Hepatocyte (in vitro differentiated cells): ENCODE measurements around the gene CPNE4. TPM values are rescaled to one million over a fixed set of nuclear protein-coding genes. Genes with fewer than 3 reads are reported as not detected.

Source experiments
- DNase-seq: peaks from one replicate; pipeline ENCODE4 v3.0.0-alpha.2; 2016; ENCODE audit warnings: low spot score
- H2AFZ ChIP-seq: fragments of 200-600 bp; sonication (generic); 2 replicates; pipeline ENCODE4 v1.6.0; 2016; ENCODE audit warnings: antibody characterized with exemption, mild to moderate bottlenecking
- H3K27ac ChIP-seq: fragments of 200-600 bp; sonication (generic); 2 replicates; pipeline ENCODE4 v1.5.1; 2016; ENCODE audit warnings: mild to moderate bottlenecking
- H3K27me3 ChIP-seq: fragments of 200-600 bp; sonication (generic); 2 replicates; pipeline ENCODE4 v1.6.1; 2016
- H3K36me3 ChIP-seq: fragments of 200-600 bp; sonication (generic); replicated peaks from 2 replicates; pipeline ENCODE4 v1.5.1; 2016; ENCODE audit warnings: low read depth; ENCODE audit not compliant: insufficient read depth
- H3K4me1 ChIP-seq: fragments of 200-600 bp; sonication (generic); 2 replicates; pipeline ENCODE4 v1.5.1; 2016; ENCODE audit warnings: mild to moderate bottlenecking, moderate library complexity; ENCODE audit not compliant: insufficient read depth
- H3K4me2 ChIP-seq: fragments of 200-600 bp; sonication (generic); 2 replicates; pipeline ENCODE4 v1.6.0; 2016
- H3K4me3 ChIP-seq: fragments of 200-600 bp; sonication (generic); 2 replicates; pipeline ENCODE4 v1.5.1; 2016; ENCODE audit warnings: mild to moderate bottlenecking
- H3K79me2 ChIP-seq: fragments of 200-600 bp; sonication (generic); 2 replicates; pipeline ENCODE4 v1.6.0; 2017; ENCODE audit warnings: mild to moderate bottlenecking
- H3K9me2 ChIP-seq: fragments of 200-600 bp; sonication (generic); replicated peaks from 2 replicates; pipeline ENCODE4 v1.6.0; 2017; ENCODE audit warnings: mild to moderate bottlenecking; ENCODE audit not compliant: insufficient read depth
- H3K9me3 ChIP-seq: fragments of 200-600 bp; sonication (generic); 2 replicates; pipeline ENCODE4 v1.5.1; 2016; ENCODE audit warnings: low read depth, mild to moderate bottlenecking
- H4K20me1 ChIP-seq: fragments of 200-600 bp; sonication (generic); 2 replicates; pipeline ENCODE4 v1.6.0; 2016; ENCODE audit warnings: mild to moderate bottlenecking; ENCODE audit not compliant: insufficient read depth, poor library complexity, severe bottlenecking
- EZH2 ChIP-seq: fragments of 200-600 bp; sonication (generic); IDR thresholded peaks from 2 replicates; pipeline ENCODE4 v1.6.1; 2016; ENCODE audit warnings: antibody characterized with exemption, mild to moderate bottlenecking, borderline replicate concordance
- EZH2phosphoT487 ChIP-seq: fragments of 200-600 bp; sonication (generic); IDR thresholded peaks from one replicate; pipeline ENCODE4 v1.6.1; 2018; ENCODE audit warnings: antibody characterized with exemption, mild to moderate bottlenecking, low read depth, moderate library complexity; ENCODE audit not compliant: unreplicated experiment, severe bottlenecking
- WGBS: methylation state at CpG from one replicate; pipeline ENCODE4 v1.1.6; 2016; ENCODE audit warnings: low lambda C conversion rate; ENCODE audit errors: missing lambda C conversion rate; 5-methylcytosine and 5-hydroxymethylcytosine counted together
- polyA plus RNA-seq: library from polyadenylated mRNA; unstranded; fragments of >200 nt; fragmentation: Nextera tagmentation; extraction: Ambion mirVana; gene quantifications from 2 replicates; pipeline ENCODE4 v1.2.1, GENCODE V29; 2016
- total RNA-seq: library from RNA; depleted of rRNA; stranded (reverse); fragments of >200 nt; gene quantifications from 2 replicates; pipeline ENCODE4 v1.2.3, GENCODE V29; 2014
- TF ChIP-seq, protein P1 (sequence below): fragments of 200-600 bp; sonication (generic); IDR thresholded peaks from 2 replicates; pipeline ENCODE4 v1.5.1; 2016; ENCODE audit warnings: antibody characterized with exemption, mild to moderate bottlenecking; ENCODE audit not compliant: poor library complexity

Gene CPNE4
- total and polyA plus RNA-seq, 2 experiments from 2014 or later: 0.37 to 0.52 TPM

DNA sequence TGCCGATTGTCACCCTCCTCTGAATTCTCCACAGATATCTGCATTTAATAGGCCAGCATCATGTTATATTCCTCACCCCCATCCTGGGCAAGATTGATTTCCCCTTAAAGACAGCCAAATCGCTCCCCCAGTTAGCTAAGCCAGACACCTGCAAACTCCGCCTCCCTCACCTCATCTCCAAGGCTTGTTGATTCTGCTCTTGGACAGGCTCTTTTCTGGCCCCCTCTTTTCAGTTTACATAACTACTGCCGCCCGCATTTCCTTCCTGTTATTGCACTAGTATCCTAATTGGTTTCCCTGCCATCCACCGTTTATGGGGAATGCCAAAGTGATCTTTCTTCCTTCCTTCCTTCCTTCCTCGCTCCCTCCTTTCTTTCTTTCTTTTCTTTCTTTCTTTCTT lies 317.3 kb downstream of the CPNE4 start:
- Histone ChIP-seq H3K4me2 (no peak overlapping the region), H3K4me1 (no peaks in the 10 kb centered on the region), H3K79me2 (no peaks in the 10 kb centered on the region), H4K20me1 (no peaks in the 10 kb centered on the region), H3K27ac (no peak overlapping the region), H3K4me3 (no peak overlapping the region), H3K27me3 (peaks cover 5% of the 10 kb centered on the region), H3K9me2 (no peaks in the 10 kb centered on the region), H2AFZ (no peak overlapping the region), H3K36me3 (no peaks in the 10 kb centered on the region), H3K9me3 (no peaks in the 10 kb centered on the region)
- TF ChIP-seq, protein P1, sequence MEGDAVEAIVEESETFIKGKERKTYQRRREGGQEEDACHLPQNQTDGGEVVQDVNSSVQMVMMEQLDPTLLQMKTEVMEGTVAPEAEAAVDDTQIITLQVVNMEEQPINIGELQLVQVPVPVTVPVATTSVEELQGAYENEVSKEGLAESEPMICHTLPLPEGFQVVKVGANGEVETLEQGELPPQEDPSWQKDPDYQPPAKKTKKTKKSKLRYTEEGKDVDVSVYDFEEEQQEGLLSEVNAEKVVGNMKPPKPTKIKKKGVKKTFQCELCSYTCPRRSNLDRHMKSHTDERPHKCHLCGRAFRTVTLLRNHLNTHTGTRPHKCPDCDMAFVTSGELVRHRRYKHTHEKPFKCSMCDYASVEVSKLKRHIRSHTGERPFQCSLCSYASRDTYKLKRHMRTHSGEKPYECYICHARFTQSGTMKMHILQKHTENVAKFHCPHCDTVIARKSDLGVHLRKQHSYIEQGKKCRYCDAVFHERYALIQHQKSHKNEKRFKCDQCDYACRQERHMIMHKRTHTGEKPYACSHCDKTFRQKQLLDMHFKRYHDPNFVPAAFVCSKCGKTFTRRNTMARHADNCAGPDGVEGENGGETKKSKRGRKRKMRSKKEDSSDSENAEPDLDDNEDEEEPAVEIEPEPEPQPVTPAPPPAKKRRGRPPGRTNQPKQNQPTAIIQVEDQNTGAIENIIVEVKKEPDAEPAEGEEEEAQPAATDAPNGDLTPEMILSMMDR: no peak
- no peak for TF ChIP-seq EZH2phosphoT487
- no peak for TF ChIP-seq EZH2
- WGBS: 76% methylated on average over 7 of the region's 7 CpGs
- no peak for DNase-seq

DNA sequence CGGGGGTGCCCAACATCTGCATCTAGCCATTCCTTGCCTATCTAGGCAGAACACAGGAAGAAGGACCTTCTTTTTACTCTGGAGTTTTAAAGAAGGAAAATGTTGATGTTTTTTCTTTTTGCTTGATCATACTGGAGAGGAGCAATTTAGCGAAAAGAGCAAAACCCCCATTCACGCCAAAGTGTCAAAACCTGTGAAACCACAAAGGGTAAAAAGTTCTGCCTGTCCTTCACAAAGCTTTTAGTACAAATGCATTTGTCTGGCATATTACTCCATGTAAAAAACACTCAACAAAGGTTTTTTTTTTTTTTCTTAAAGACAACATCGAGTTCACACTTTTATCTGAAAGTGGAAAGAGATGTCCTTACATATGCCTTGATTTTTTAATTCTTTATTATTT lies 317.9 kb downstream of the CPNE4 start:
- Histone ChIP-seq H3K27me3 (peaks cover 4% of the 10 kb centered on the region), H3K36me3 (no peaks in the 10 kb centered on the region), H3K27ac (no peak overlapping the region), H3K4me2 (no peak overlapping the region), H3K9me3 (no peaks in the 10 kb centered on the region), H3K4me1 (no peaks in the 10 kb centered on the region), H3K79me2 (no peaks in the 10 kb centered on the region), H2AFZ (no peak overlapping the region), H3K9me2 (no peaks in the 10 kb centered on the region), H4K20me1 (no peaks in the 10 kb centered on the region), H3K4me3 (no peak overlapping the region)
- WGBS: 84% methylated on average over 4 of the region's 4 CpGs
- DNase-seq: no peak
- TF ChIP-seq EZH2 (no peak), EZH2phosphoT487 (no peak)
- TF ChIP-seq, protein P1: no peak

DNA sequence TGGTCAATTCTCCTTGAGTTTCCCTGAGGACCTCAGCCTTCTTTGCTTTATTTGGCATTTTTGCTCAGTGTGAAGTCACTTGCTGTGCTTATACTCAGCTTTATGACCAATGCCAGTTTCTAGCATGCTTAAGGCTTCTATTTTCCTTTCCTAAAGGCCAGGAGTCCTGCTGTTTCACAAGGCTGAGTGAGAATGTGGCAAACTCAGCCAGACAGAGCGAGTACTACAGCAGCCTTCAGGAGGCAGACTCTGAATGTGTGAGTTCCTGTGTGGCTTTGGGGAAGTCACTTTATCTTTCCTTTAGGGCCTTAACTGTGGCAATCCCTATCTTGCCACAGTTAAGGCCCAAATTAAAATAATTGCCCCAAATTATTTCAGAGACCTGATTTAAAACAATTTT lies 318.8 kb downstream of the CPNE4 start:
- no peak overlapping the region for H3K4me2 ChIP-seq
- no peaks in the 10 kb centered on the region for H4K20me1 ChIP-seq
- 50% methylated on average over 1 of the region's 1 CpG for WGBS
- no peaks in the 10 kb centered on the region for H3K79me2 ChIP-seq
- H2AFZ ChIP-seq: no peak overlapping the region
- no peak overlapping the region for H3K27ac ChIP-seq
- TF ChIP-seq EZH2: no peak
- no peak for TF ChIP-seq EZH2phosphoT487
- TF ChIP-seq, protein P1: no peak
- H3K27me3 ChIP-seq: peaks cover 4% of the 10 kb centered on the region
- DNase-seq: no peak
- H3K36me3 ChIP-seq: no peaks in the 10 kb centered on the region
- H3K4me3 ChIP-seq: no peak overlapping the region
- H3K9me2 ChIP-seq: no peaks in the 10 kb centered on the region
- no peaks in the 10 kb centered on the region for H3K4me1 ChIP-seq
- no peaks in the 10 kb centered on the region for H3K9me3 ChIP-seq

DNA sequence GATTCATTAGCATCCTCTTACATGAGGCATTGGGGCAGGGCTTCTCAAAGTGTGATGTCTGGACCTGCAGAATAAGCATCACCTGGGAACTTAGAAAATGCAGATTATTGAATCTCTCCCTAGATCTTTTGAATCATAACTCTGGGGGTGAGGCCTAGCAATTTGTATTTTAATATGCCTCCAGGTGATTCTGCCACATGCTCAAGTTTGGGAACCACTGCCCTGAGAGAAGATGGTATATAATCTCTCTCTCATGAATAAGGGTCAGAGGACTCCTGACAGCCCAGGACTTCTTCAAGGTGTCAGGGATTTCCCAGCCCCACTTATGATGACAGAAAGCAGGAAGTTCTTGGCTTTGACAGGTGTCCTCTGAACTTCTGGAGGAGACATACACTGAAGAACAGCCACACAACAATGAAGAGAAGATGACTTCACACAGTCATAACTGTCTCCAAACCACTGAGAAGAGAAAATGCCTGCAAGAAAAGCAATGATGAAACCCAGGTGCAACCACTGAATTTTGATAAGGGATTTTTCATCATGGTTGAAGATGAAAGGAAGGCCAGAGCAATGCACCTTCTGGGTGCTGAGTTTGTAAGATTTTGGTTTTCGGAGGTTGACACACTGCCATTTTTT lies 320.1 kb downstream of the CPNE4 start:
- no peak for DNase-seq
- TF ChIP-seq EZH2 (no peak), EZH2phosphoT487 (no peak)
- TF ChIP-seq, protein P1: no peak
- H3K4me2 ChIP-seq: no peak overlapping the region
- no peaks in the 10 kb centered on the region for H3K79me2 ChIP-seq
- peaks cover 3% of the 10 kb centered on the region for H3K27me3 ChIP-seq
- WGBS: 94% methylated on average over 1 of the region's 1 CpG
- H2AFZ ChIP-seq: no peak overlapping the region
- H3K4me3 ChIP-seq: no peak overlapping the region
- H3K36me3 ChIP-seq: no peaks in the 10 kb centered on the region
- H3K27ac ChIP-seq: no peak overlapping the region
- no peaks in the 10 kb centered on the region for H3K9me2 ChIP-seq
- H3K4me1 ChIP-seq: no peaks in the 10 kb centered on the region
- H4K20me1 ChIP-seq: no peaks in the 10 kb centered on the region
- no peaks in the 10 kb centered on the region for H3K9me3 ChIP-seq
